WI38 (cell line): Measurements from ENCODE around the gene MIB1.
"Not testable (repeated sequence)": the region's sequence is repeated elsewhere in the genome, so short reads cannot be mapped to it uniquely, and the experiment has no call there.

ENCODE experiments used
- H3K4me3 ChIP-seq: 2 replicates; pipeline ENCODE4 v1.5.1; 2011; ENCODE audit warnings: low read depth, mild to moderate bottlenecking, control low read depth, low read length
- TF ChIP-seq, protein P1 (sequence below): IDR thresholded peaks from 2 replicates; pipeline ENCODE4 v1.5.1; 2012; ENCODE audit warnings: low read depth, mild to moderate bottlenecking, control low read depth, low read length

MIB1 gene

DNA sequence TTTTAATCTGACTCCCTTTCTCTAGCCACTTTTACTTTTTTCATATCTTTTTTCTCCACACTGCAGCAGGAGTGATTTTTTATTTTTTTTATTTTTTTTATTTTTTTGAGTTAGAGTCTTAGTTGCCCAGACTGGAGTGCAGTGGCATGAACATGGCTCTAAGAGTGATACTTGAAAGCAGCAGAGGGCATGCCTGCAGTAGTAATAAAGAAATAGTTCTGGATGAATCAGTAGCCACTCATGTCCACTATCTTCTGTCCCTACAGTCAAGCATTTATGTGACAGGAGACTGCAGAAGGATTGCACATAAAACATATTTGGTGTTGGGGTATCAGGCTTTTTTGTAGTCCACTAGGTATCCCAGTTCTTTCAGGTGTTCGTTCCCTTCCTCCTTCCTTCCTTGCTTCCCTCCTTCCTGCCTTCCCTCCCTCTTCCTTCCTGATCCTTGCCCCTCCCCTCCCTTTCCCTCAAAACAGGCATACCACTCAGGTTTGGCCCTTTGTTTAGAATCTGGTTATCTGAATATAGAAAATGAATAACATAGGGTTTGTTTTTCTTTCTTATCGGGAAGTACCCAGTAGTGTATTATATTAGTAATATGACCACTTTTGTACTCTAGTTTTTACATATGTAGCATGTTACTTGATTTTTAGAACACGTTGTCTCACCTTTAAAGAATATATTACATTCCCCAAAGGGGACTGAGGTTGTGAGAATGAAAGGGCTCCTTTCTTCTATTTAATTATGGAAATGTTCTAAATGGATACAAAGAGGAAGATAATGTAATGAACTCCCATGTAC is 23.5 kb downstream of the MIB1 start:
- no peak overlapping the region for H3K4me3 ChIP-seq
- TF ChIP-seq, protein P1, sequence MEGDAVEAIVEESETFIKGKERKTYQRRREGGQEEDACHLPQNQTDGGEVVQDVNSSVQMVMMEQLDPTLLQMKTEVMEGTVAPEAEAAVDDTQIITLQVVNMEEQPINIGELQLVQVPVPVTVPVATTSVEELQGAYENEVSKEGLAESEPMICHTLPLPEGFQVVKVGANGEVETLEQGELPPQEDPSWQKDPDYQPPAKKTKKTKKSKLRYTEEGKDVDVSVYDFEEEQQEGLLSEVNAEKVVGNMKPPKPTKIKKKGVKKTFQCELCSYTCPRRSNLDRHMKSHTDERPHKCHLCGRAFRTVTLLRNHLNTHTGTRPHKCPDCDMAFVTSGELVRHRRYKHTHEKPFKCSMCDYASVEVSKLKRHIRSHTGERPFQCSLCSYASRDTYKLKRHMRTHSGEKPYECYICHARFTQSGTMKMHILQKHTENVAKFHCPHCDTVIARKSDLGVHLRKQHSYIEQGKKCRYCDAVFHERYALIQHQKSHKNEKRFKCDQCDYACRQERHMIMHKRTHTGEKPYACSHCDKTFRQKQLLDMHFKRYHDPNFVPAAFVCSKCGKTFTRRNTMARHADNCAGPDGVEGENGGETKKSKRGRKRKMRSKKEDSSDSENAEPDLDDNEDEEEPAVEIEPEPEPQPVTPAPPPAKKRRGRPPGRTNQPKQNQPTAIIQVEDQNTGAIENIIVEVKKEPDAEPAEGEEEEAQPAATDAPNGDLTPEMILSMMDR = no peak

GRCh38 chr18:21769206-21769605 is 28.6 kb downstream of the MIB1 start:
- TF ChIP-seq, protein P1 = no peak
- H3K4me3 ChIP-seq = no peak overlapping the region

- TF ChIP-seq, protein P1 = no peak
- H3K4me3 ChIP-seq = no peak overlapping the region
Observed at GRCh38 chr18:21774722-21775121, 34.1 kb downstream of the MIB1 start.

DNA sequence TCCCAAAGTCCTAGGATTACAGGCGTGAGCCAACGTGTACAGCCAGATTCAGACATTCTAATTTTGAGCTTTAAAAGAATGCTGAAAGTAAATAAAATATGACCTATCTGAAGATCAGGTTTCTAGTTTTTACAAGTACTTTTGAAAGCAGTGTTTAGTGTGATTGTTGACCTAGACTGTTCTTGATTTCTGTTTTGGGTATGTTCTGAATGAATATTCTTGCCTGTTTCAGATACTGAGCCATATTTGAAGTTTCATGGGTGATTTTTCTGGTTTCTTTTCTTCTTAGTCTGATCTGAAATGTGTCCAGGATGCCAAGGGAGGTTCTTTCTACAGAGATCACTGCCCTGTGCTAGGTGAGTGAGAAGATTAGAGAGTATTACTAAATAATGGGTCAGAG is 37.2 kb downstream of the MIB1 start:
- no peak overlapping the region for H3K4me3 ChIP-seq

DNA sequence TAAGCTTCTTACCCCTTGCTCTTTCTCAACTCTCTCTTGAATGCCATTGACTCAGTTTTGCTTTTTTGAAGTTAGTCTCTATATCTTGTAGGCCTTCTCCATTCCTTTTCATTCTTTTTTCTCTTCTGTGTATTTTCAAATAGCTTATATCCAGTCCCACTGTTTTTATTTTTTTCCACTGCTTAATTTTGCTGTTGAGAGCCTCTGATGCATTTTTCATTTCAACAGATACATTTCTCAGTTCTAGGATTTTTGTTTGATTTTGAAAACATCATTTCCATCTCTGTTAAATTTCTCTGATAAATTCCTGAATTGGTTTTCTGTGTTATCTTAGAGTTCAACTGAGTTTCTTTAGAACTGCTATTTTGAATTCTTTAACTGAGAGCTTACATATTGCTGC is 45.9 kb downstream of the MIB1 start:
- TF ChIP-seq, protein P1 = no peak
- H3K4me3 ChIP-seq = no peak overlapping the region

More for the DNA sequence above, 37.2 kb downstream of the MIB1 start:
- TF ChIP-seq, protein P1 = no peak

- not testable (repeated sequence) for H3K4me3 ChIP-seq
Observed at GRCh38 chr18:21796089-21796488, 55.5 kb downstream of the MIB1 start.

DNA sequence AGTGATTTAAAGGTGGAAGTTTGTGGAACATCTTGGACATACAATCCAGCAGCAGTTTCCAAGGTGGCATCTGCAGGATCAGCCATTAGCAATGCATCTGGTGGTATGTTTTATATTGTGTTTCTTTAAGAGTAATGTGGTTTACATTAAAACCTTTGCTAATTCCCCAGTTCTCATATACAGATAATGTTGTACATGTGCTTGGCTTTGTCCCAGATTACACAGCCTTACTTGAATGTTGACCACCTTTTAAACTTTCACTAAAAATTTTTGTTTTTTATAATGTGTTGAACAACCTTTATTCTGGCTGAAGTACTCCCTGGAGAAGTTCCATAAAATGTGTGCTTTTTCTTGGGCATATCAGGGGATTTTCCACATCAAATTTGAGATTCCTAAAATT is 57.5 kb downstream of the MIB1 start:
- TF ChIP-seq, protein P1 = no peak
- H3K4me3 ChIP-seq = no peak overlapping the region

- no peak overlapping the region for H3K4me3 ChIP-seq
- TF ChIP-seq, protein P1 = no peak
Observed at GRCh38 chr18:21799721-21800120, 59.1 kb downstream of the MIB1 start.
